Sigmoid colon (tissue), 7 donors: ENCODE data around the gene ANO1. TPM values are rescaled to one million over a fixed set of nuclear protein-coding genes. Genes with fewer than 3 reads are reported as not detected.

ENCODE experiments used
- DNase-seq: peaks from one replicate; pipeline ENCODE4 v3.0.0-alpha.2; 2019
- H3K27ac ChIP-seq, 4 donors: fragments of 200-600 bp; sonication (generic); one replicate each; pipeline ENCODE4 v1.5.1; 2016 to 2019; ENCODE audit warnings: mild to moderate bottlenecking in 1 of 4
- H3K27me3 ChIP-seq, 3 donors: fragments of 200-600 bp; sonication (generic); one replicate each; pipeline ENCODE4 v1.5.1; 2019; ENCODE audit warnings: mild to moderate bottlenecking in 1 of 3
- H3K36me3 ChIP-seq, 4 donors: fragments of 200-600 bp; sonication (generic); one replicate each; pipeline ENCODE4 v1.5.1; 2016 to 2019
- H3K4me1 ChIP-seq, 4 donors: fragments of 200-600 bp; sonication (generic); one replicate each; pipeline ENCODE4 v1.5.1; 2017 to 2019
- H3K4me3 ChIP-seq, 4 donors: fragments of 200-600 bp; sonication (generic); one replicate each; pipeline ENCODE4 v1.5.1; 2017 to 2019; ENCODE audit warnings: mild to moderate bottlenecking in 2 of 4, moderate library complexity in 1 of 4
- H3K9me3 ChIP-seq, 4 donors: fragments of 200-600 bp in 3 of 4; sonication (generic) in 3 of 4; one replicate each; pipeline versions ENCODE4 v1.5.1 to v1.6.1; 2013 to 2019
- CTCF ChIP-seq, 4 experiments: fragments of 450-650 bp in 3 of 4; fragments of 200-600 bp in 1 of 4; IDR thresholded peaks; one replicate each; pipeline ENCODE4 v1.5.1; 2016 to 2019; ENCODE audit warnings: antibody characterized with exemption in 4 of 4, mild to moderate bottlenecking in 3 of 4, moderate library complexity in 2 of 4
- EP300 ChIP-seq, 4 donors: sonication (generic); formaldehyde crosslinking; IDR thresholded peaks; one replicate each; pipeline ENCODE4 v1.6.1; 2017; ENCODE audit warnings: antibody characterized with exemption in 4 of 4
- POLR2A ChIP-seq, 2 donors: fragments of 450-650 bp; IDR thresholded peaks; one replicate each; pipeline ENCODE4 v1.6.1; 2016; ENCODE audit warnings: antibody characterized with exemption in 2 of 2, mild to moderate bottlenecking in 2 of 2, moderate library complexity in 2 of 2
- POLR2AphosphoS5 ChIP-seq, 4 donors: sonication (generic); formaldehyde crosslinking; IDR thresholded peaks; one replicate each; pipeline ENCODE4 v1.6.1; 2017; ENCODE audit warnings: antibody characterized with exemption in 4 of 4
- WGBS, 2 donors: extraction: QIAGEN DNeasy Blood & Tissue Kit; methylation state at CpG; one replicate each; pipeline ENCODE4 v1.1.7; 2013; 5-methylcytosine and 5-hydroxymethylcytosine counted together
- intact Hi-C: fragments of 100-400 bp; cut with DNase I; formaldehyde crosslinking; loops from one replicate; pipeline ENCODE4 v1.15.1; 2023
- polyA plus RNA-seq, 3 donors: library from polyadenylated mRNA; stranded (reverse); fragments of 200-250 nt; gene quantifications; one replicate each; pipeline ENCODE4 v1.2.3, GENCODE V29; 2013
- total RNA-seq, 4 donors: library from RNA; depleted of rRNA; stranded (reverse); fragments of >200 nt; gene quantifications; one replicate each; pipeline ENCODE4 v1.1.0, GENCODE V29; 2016
- donor health status: healthy with polysubstance abuse.
- donor health status: Bipolar disorder and iron deficiency.
- donor health status: healthy.

The ANO1 gene
- total RNA-seq (10 to 100 TPM; 17.4 to 33.9 (median 20.2) TPM), polyA plus RNA-seq (1 to 10 TPM in 2 of 3 donors, under 1 TPM in 1; 0.60 to 5.7 (median 3.0) TPM)

GRCh38 chr11:70078095-70078780 lies at the start of gene ANO1:
Gene ANO1 (plus strand): TSS chr11:70078317. CDS start chr11:70078607, 290 bp downstream.
- WGBS, 2 donors: 1 to 2% methylated on average over 87 of the region's 87 CpGs
- intact Hi-C loops: no loop called here
- Histone ChIP-seq H3K27me3 (peaks cover 9 to 50% (median 42%) of the 10 kb centered on the region in 3 donors), H3K4me1 (peaks cover 0 to 7% (median 6%) of the 10 kb centered on the region in 4 donors), H3K27ac (peak within 1 kb of the TSS; percentile 2 to 49 (median 16)), H3K36me3 (no peaks in the 10 kb centered on the region), H3K9me3 (no peaks in the 10 kb centered on the region), H3K4me3 (peak within 1 kb of the TSS in 3 of 4 donors; percentile 22 to 34 (median 33))
- no peak for TF ChIP-seq POLR2AphosphoS5 (IDR thresholded peaks at IDR 0.05)
- TF ChIP-seq CTCF (IDR thresholded peaks at IDR 0.05): no peak
- TF ChIP-seq POLR2A (IDR thresholded peaks at IDR 0.05): no peak
- no peak for TF ChIP-seq EP300 (IDR thresholded peaks at IDR 0.05)
- DNase-seq: peak; percentile 53

- Histone ChIP-seq H3K27ac (no peak overlapping the region), H3K4me1 (no peaks in the 10 kb centered on the region), H3K36me3 (no peaks in the 10 kb centered on the region), H3K27me3 (no peaks in the 10 kb centered on the region), H3K9me3 (no peaks in the 10 kb centered on the region), H3K4me3 (no peak overlapping the region)
- 75 to 79% methylated on average over 14 of the region's 14 CpGs for WGBS, 2 donors
- intact Hi-C loops: no loop called here
- no peak for TF ChIP-seq POLR2A (IDR thresholded peaks at IDR 0.05)
- TF ChIP-seq CTCF (IDR thresholded peaks at IDR 0.05): no peak
- TF ChIP-seq EP300 (IDR thresholded peaks at IDR 0.05): no peak
- TF ChIP-seq POLR2AphosphoS5 (IDR thresholded peaks at IDR 0.05): no peak
- no peak for DNase-seq
These were observed 48.8 kb upstream of the ANO1 start for GRCh38 chr11:70029115-70029860.

- H3K27ac ChIP-seq: no peak overlapping the region
- 89 to 94% methylated on average over 9 of the region's 9 CpGs for WGBS, 2 donors
- TF ChIP-seq EP300 (IDR thresholded peaks at IDR 0.05) (no peak), POLR2A (IDR thresholded peaks at IDR 0.05) (no peak), CTCF (IDR thresholded peaks at IDR 0.05) (no peak), POLR2AphosphoS5 (IDR thresholded peaks at IDR 0.05) (no peak)
- intact Hi-C loops: no loop called here
- no peak overlapping the region for H3K4me3 ChIP-seq
- H3K36me3 ChIP-seq: no peaks in the 10 kb centered on the region
- H3K9me3 ChIP-seq: no peaks in the 10 kb centered on the region
- no peaks in the 10 kb centered on the region for H3K4me1 ChIP-seq
- H3K27me3 ChIP-seq: no peaks in the 10 kb centered on the region
- no peak for DNase-seq
These were observed 48.2 kb upstream of the ANO1 start for GRCh38 chr11:70029861-70030380.

- H3K27me3 ChIP-seq: no peaks in the 10 kb centered on the region
- H3K27ac ChIP-seq: no peak overlapping the region
- no peaks in the 10 kb centered on the region for H3K36me3 ChIP-seq
- H3K9me3 ChIP-seq: no peaks in the 10 kb centered on the region
- intact Hi-C loops: no loop called here
- DNase-seq: no peak
- H3K4me1 ChIP-seq: no peaks in the 10 kb centered on the region
- H3K4me3 ChIP-seq: no peak overlapping the region
- TF ChIP-seq POLR2A (IDR thresholded peaks at IDR 0.05): no peak
- TF ChIP-seq CTCF (IDR thresholded peaks at IDR 0.05): no peak
- TF ChIP-seq POLR2AphosphoS5 (IDR thresholded peaks at IDR 0.05): no peak
- TF ChIP-seq EP300 (IDR thresholded peaks at IDR 0.05): no peak
- WGBS, 2 donors: 94 to 97% methylated on average over 7 of the region's 7 CpGs
These were observed 47.7 kb upstream of the ANO1 start for GRCh38 chr11:70030412-70030811.
